ENCODE data around the gene ASB8. TPM values are rescaled to one million over a fixed set of nuclear protein-coding genes. Genes with fewer than 3 reads are reported as not detected.

Gene ASB8, protein sequence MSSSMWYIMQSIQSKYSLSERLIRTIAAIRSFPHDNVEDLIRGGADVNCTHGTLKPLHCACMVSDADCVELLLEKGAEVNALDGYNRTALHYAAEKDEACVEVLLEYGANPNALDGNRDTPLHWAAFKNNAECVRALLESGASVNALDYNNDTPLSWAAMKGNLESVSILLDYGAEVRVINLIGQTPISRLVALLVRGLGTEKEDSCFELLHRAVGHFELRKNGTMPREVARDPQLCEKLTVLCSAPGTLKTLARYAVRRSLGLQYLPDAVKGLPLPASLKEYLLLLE
- polyA plus RNA-seq (2012; ENCODE audit: insufficient read depth, insufficient read length), result 42.6 TPM

DNA sequence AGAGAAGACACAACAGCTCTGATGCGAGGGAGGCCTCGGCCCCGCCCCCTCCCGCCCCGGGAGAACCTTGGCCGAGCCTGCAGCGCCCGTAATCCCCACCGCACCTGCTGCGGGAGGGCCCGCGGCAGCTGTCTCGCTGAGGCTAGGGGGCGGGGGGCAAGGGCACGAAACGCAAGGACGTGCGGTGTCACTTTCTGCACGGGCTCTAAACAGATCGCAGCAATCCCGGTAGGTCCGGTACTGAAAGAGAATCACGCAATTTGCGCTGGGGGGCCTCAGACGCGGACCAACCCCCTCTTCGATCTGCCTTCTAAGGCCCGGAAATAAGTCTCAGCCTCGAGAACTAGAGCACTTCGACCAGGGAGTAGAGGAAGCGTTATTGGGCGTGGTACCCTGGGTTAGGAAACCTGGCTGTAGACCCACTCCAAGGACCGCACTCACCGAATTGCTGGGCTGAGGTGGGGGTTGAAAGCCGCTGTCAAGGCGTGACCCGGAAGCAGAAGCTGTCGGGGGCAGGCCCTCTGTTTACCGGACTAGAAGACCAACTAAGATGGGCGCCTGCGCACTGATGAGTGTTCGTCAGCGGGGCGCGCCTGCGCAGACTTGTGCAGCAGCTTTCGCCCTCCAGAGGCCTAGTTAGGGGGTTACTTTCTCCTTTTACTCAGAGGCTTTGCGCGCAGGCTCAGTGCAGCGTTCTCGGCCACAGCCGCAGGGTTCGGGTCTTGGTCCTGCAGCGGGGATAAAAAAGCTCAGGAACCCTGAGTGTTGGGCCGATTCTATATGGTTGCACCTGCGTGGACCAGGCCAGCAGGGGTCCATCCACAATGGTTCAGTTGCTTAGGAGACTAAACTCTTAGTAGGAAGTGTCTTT, at the start of gene ASB8:
ASB8 (minus strand) TSS at position 498 of the 871 bp plus-strand sequence. CDS start 4,019 bp downstream, outside the sequence.
- DNase-seq (ENCODE audit: low read depth, low spot score), result peak; percentile 99
- peak within 1 kb of the TSS; percentile 97 for H3K4me3 ChIP-seq (ENCODE audit: low read length)

DNA sequence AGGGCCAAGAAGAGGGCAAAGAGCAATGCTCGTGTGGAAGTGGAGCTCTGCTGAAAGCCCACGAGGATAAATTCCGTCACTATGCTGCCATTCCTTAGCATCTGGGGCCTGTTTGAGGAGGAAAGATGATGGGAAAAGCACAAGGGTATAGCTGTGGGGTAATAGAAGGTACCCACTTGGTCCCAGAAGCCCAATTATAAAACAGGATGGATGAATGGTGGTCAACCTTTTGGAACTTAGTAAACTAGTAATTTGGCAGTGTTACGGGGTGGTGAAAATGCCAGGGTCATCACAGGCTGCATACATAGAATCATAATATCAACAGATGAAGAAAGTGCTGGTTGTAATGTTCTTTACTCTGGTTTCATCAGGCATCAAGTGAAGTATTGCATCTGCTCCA, 45.9 kb upstream of the ASB8 start, which contains the start of gene OR10AD1:
OR10AD1 (minus strand) TSS at position 101 of the 400 bp plus-strand sequence; CDS start at position 101, 0 bp downstream.
- no peak for DNase-seq (ENCODE audit: low read depth, low spot score)
- H3K4me3 ChIP-seq (ENCODE audit: low read length), result no peak within 1 kb of the TSS

DNA sequence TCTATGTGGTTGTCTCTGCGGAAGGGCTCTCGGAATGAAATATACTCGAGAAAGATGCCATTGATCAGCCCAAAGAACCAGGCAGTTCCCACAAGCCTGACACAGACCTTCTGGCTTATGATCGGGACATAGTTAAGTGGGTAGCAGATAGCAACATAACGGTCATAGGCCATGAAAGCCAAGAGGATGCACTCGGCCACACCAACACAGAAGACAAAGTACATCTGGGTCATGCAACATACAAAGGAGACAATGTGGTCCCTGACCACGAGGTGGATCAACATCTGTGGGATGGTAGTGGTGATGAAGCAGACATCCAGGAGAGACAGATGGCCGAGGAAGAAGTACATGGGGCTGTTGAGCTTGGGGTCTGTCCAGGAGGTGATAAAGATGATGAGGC, 45.5 kb upstream of the ASB8 start:
- no peak overlapping the region for H3K4me3 ChIP-seq (ENCODE audit: low read length)
- no peak for DNase-seq (ENCODE audit: low read depth, low spot score)

DNA sequence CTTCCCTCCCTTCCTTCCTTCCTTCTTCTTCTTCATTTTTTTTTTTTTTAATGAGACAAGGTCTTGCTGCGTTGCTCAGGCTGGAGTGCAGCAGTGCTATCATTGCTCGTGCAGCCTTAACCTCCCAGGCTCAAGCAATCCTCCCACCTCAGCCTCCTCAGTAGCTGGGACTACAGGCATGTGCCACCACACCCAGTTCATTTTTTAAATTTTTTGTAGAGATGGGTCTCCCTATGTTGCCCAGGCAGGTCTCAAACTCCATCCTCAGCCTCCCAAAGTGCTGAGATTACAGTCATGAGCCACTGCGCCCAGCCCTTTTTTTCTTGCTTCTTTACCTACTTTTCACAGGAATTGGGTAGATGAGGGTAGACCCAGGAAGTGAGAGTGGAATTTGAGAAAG, 44.2 kb upstream of the ASB8 start:
- H3K4me3 ChIP-seq (ENCODE audit: low read length), result no peak overlapping the region

DNA sequence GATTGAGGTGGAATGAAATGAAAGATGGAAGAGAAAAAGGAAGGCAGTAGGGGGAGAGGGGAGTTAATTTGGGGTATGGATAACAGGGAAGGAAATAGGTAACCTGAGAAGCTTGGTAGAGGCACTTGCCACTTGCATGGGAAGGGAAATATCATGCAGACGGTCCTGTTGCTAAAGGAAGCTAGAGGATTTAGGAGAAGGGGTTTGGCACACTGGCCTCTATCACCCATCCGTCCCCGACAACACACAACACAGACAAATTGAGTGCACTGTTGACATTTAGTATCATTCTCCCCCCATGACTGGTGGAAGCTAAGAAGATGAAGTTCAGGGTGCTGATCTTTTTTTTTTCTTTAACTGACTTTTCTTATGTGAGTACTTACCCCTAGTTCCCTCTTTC, 43.8 kb upstream of the ASB8 start:
- H3K4me3 ChIP-seq (ENCODE audit: low read length), result no peak overlapping the region
- no peak for DNase-seq (ENCODE audit: low read depth, low spot score)

More for the DNA sequence above, 44.2 kb upstream of the ASB8 start:
- DNase-seq (ENCODE audit: low read depth, low spot score), result no peak

DNA sequence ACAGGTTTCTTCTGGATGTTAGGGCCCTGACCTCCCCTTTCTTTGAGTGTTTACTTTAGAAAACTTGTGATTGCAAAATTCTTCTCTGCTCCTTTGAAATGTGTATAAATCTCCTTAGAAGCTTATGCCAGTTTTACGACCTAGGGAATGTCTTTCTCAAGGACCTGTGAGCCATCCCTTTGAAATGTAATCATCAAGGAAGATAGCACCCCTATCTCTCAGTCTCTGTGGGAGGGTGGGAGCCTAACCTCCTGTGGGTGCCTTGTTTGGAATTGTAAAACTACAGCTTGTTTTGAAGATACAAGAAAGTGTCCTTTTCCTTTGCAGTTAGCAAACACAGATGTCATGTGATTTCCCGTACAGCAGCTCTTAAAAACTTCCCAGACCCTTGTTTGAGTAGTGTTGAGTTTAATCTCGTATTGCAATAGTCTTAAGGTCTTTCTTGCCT, 42.5 kb upstream of the ASB8 start:
- H3K4me3 ChIP-seq (ENCODE audit: low read length), result no peak overlapping the region
- DNase-seq (ENCODE audit: low read depth, low spot score), result no peak

DNA sequence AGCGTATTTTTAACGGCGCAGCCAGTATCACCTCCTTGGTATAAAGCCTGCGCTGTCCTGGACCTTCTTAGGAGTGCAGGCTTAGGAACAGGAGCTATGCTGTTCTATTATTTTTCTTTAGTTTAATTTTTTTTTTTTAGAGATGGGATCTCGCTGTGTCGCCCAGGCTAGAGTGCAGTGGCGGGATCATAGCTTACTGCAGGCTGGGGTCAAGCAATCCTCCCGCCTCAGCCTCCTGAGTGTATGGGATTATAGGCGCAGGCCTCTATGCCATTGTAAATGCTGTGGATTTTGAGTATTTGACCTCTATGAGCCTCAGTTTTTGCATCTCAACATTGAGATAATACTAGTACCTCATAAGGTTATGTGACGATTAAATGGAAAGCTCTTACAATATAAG, 41.7 kb upstream of the ASB8 start:
- no peak for DNase-seq (ENCODE audit: low read depth, low spot score)
- no peak overlapping the region for H3K4me3 ChIP-seq (ENCODE audit: low read length)

DNA sequence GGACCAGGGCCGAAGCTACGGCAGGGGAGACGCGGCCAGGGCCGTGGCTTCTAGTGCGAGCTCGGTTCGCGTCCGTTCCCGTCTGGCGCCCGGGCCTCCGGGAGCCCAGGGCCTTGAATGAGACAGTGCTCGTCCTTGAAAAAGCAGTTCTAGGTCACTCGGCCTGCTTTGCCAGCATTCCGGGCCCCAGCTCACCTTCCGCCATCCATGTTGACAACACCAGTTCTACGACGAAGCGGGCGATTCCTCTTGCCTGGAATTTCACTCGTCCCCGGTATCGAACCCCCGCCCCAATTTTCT, 41.3 kb upstream of the ASB8 start:
- no peak for DNase-seq (ENCODE audit: low read depth, low spot score)
- H3K4me3 ChIP-seq (ENCODE audit: low read length), result no peak overlapping the region

DNA sequence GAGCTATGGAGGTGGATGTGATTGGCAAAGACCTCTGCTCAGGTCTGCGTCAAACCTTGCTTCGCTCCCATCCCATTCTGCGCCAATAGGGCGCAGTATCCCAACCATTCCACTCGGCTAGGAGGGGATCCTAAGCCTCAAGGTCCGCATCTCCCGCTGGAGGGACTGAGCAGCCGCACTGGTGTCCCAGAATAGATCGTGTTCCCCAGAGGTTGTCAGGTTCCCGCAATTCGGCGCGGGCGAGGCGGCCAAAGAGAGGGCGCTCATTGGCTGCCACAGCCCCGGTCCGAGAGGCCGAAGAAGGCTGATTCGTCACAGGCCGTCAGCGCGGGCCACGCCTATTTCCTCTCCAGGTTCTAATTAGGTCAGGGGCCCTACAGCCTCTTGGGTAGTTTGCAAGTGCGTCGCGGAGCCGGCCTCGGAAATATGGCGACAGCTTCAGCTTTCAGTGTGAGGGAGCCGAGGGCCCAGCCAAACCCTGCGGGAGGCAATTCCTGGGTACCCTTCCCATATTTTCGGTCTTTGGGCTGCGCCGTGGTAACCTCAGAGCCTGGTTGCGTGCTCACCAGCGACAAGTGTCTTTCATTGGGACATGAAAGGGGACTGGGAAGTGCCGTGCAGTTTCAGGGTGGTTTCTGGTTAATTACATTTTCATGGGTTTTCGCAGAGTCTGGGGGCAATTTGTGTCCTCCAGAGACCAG, 40.8 kb upstream of the ASB8 start:
- no peak for DNase-seq (ENCODE audit: low read depth, low spot score)
- no peak overlapping the region for H3K4me3 ChIP-seq (ENCODE audit: low read length)

DNA sequence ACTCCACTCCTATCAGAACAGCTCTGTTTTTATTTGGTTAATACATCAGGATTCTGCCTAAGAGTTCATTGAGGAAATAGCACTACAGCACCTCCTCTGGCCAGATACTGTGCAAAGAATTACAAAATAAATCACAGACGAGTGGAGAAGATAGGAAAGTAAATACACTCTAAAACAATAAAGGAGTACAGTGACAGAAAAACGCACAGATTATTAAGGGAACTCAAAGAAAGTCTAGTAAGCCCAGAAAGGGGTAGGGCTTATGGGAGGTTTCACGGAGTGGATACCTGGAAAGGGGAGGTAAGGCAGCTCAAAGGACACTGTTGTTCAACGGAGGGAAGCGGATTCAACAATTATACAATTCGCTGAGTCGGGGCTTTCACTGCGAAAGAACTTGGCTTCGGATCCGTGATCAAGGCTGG, 40.2 kb upstream of the ASB8 start:
- no peak overlapping the region for H3K4me3 ChIP-seq (ENCODE audit: low read length)
- no peak for DNase-seq (ENCODE audit: low read depth, low spot score)

DNA sequence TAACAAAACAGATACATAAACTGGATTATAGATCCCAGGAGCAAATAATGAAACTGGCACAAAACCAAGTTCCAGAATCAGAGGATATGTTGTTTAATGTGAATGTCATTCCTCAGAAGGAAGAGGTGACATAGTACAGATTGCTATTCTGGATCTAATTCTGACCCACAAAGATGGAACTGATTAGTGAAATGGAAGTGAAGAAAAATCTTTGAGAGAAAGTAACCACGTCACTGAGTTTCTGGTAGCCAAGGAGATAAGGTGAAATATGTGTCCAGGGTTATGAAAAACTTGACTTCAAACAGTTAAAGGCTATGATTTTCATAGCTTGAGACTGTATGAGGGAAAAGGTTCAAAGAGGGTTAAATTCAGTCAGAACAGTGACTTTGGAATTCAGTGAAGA, 37.5 kb upstream of the ASB8 start:
- no peak overlapping the region for H3K4me3 ChIP-seq (ENCODE audit: low read length)
- no peak for DNase-seq (ENCODE audit: low read depth, low spot score)

DNA sequence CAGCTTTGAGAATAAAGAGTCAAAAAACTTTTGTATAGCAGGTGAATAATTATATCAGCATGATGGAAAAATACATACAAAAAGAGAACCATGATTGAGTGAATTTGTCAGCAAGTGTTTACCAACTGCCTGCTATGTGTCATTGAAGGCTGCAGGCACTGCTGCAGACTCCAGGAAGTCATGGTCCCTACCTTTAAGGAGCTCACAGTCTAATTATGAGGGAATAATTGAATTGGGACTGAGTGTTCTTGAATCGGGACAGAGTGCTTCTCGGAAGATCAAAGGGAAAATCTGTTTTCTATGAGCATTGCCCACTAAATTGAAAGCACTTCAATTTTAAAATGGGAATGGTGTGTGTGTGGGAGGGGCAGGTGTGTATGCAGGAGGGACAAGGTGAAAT, 36.3 kb upstream of the ASB8 start:
- H3K4me3 ChIP-seq (ENCODE audit: low read length), result no peak overlapping the region
- DNase-seq (ENCODE audit: low read depth, low spot score), result no peak

DNA sequence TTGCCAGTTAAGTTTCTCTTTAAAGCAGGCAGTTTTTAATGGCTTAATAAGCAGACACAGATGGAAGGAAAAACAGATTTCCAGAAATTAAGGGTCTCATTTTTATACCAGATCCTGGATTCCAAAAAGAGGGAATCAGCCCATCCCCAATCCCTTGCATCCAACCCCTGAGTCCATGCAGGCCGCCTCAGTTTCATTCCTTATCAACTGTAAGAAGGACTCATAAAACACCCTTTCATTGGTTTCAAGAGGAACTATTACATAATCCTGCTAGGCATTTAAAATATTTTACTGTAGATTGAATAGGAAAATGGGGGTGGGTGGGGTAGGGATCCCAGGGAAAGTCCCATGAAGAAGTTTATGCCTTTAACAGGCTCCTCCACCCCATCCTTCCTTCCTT, 35.5 kb upstream of the ASB8 start:
- H3K4me3 ChIP-seq (ENCODE audit: low read length), result no peak overlapping the region
- no peak for DNase-seq (ENCODE audit: low read depth, low spot score)

DNA sequence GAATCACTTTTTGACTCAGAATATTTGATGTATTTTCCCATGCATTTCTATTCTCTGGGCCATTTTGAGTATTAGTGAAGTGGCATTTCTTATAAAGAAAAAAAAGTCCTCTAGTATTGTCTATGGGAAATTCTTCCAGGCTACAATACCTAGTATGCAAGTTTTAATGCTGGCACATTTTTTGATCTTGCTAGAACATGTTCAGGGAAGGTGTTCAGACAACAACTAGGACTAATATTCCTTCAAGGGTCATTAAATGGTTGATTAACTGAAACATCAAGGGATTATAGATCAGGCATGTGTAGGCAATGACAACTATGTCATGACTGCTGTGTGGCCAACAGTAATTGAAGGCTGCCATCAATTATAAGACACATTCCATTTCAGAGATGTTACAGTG, 33.8 kb upstream of the ASB8 start:
- no peak for DNase-seq (ENCODE audit: low read depth, low spot score)
- H3K4me3 ChIP-seq (ENCODE audit: low read length), result no peak overlapping the region

DNA sequence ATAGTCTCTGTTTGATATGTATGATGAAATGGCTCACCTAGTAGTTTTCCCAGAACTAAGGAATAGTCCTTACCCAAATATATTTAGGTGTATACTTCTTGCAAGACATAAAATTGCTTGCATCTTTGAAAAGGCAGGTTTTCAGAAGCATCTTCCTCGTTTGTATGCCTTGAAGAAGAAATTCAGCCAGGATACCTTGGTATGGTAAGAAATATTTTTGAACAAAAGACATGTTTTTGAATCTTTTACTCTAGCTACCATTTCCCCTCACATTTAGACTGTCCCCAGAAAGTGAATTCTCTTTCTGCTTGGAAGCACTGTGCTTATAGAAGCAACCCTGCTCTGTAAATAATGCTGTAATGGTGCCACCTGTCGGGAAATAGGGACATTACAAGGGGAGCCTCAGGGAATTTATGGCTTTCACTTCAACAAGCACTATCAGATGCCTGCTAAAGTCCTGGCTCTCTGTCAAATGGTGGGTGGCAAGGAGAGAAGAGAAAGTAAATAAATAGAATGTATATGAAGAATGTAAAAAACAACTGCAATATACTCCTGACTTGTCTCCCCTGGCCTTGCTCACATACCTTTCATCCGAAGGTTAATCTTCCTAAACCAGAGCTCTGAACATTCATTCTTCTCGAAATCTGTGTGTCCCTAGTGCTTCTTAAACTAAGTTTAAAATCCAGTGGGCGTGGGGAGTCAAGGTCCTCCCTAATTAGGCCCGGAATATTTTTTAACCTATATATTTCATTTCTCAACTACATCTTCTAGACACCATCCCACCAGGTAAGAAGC, 32.2 kb upstream of the ASB8 start:
- DNase-seq (ENCODE audit: low read depth, low spot score), result peak; percentile 68
- H3K4me3 ChIP-seq (ENCODE audit: low read length), result no peak overlapping the region

DNA sequence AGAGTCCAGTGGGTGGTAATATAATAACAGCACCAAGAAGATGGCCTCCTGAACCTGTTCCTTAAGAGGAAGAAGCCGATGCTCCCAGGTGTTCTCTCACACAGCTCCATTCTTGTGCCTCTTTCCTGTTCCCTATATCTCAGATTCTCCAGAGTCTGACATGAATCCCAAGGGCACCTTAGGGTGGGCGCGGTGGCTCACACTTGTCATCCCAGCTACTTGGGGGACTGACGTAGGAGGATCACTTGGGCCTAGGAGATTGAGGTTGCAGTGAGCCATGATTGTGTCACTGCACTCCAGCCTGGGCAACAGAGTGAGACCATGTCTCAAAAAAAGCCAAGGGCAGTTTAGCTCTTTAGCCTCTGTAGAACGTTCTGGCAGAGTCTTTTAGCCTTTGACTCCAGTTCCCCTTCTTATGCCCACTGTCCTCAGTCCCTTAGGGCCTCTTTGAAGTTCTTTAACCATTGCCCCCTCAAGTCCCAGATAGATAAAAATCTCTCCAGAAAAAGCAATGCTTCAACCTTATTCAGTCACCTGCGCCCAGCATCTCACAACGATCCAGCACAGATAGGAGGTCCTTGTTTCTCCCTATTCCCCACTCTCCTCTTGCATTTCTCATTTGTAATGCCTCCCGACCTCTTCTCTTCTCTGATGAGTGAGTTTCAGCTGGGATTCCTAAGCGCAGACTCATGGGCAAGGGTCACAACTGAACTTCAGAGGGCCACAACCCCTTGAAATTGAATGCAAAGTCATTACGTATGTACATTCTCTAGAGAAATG, 30.8 kb upstream of the ASB8 start:
- H3K4me3 ChIP-seq (ENCODE audit: low read length), result no peak overlapping the region
- no peak for DNase-seq (ENCODE audit: low read depth, low spot score)

DNA sequence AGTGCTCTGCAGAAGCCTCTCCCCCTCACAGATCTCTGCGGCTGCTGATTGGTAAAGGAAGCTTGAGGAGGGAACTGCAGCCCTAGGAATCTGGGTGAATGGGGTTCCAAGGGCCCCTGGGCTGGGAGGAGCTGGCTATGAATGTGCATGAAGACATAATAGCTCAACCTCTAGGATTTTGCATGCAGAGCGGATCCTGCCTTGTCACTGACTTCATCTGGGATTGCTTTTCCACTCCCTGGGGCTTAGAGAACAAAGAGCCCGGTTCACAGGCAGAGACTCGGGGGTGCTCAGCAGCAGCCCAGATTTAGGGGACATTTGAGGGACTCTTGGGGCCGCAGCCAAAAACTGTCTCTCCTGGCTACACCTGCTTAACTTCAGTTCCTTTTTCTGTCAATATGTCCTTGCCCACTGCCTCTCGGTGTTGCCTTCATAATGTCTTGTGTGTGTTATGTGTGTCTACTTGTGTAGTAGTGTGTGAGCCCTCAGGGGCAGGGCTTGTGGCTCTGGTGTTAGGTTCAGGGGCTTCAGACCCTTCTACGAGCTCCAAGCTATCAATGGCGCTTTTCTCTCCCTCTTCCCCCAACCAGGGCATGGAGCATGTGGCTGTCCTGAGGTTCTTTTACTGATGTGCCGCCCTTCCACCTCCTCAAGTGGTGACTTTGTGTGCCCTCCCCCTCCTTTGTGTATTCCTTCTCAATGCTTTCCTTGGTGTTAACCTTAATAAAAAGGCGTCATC, 28.0 kb upstream of the ASB8 start:
- H3K4me3 ChIP-seq (ENCODE audit: low read length), result no peak overlapping the region
- DNase-seq (ENCODE audit: low read depth, low spot score), result no peak

DNA sequence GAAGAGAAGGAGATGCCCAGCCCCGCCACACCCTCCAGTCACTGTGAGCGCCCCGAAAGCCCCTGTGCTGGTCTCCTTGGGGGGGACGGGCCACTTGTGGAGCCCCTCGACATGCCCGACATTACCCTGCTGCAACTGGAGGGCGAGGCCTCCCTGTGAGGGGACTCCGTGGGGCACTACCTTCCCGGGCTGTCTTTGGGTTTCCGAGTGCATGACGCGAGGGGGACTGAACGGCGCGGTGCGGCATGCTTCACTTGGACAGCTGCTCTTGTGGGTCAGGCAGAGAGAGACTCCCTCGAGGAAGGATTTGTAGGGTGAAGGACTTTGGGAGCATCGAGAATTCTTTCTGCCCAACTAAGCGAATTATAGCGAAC, 27.2 kb upstream of the ASB8 start:
- no peak for DNase-seq (ENCODE audit: low read depth, low spot score)
- no peak overlapping the region for H3K4me3 ChIP-seq (ENCODE audit: low read length)

Measured in Jurkat, Clone E6-1 (cell line).